Measurements from ENCODE around the gene P4HA2. TPM values are rescaled to one million over a fixed set of nuclear protein-coding genes. Genes with fewer than 3 reads are reported as not detected.

Gene P4HA2
- total and polyA plus RNA-seq, 9 donors, result 40.7 to 71.3 (median 50.5) TPM

- H3K9me3 ChIP-seq (replicated peaks; ENCODE audit: control insufficient read depth, low read depth, low read length), result peaks cover 14% of the 10 kb centered on the region
- no peaks in the 10 kb centered on the region for H3K27me3 ChIP-seq (ENCODE audit: control insufficient read depth, insufficient read depth, low read length)
- no peak for DNase-seq
- H3K4me3 ChIP-seq (ENCODE audit: low read length), result no peak overlapping the region
- H3K36me3 ChIP-seq (ENCODE audit: control insufficient read depth, insufficient read depth, low read length), result no peaks in the 10 kb centered on the region
- no peak overlapping the region for H3K27ac ChIP-seq (ENCODE audit: low read length)
- H3K4me1 ChIP-seq (ENCODE audit: control insufficient read depth, insufficient read depth, low read length), result peaks cover 1% of the 10 kb centered on the region
- WGBS (ENCODE audit: insufficient coverage), result no CpG with 5 or more reads among the region's 1 CpG
Observed at GRCh38 chr5:132245593-132245992, 17.9 kb upstream of the P4HA2 start.

GRCh38 chr5:132243366-132243977, 15.8 kb upstream of the P4HA2 start:
- no peak overlapping the region for H3K4me3 ChIP-seq (ENCODE audit: low read length)

GRCh38 chr5:132239776-132240175, 12.1 kb upstream of the P4HA2 start:
- Histone ChIP-seq H3K4me3 (ENCODE audit: low read length) (no peak overlapping the region), H3K4me1 (ENCODE audit: control insufficient read depth, insufficient read depth, low read length) (peaks cover 8% of the 10 kb centered on the region), H3K27me3 (ENCODE audit: control insufficient read depth, insufficient read depth, low read length) (no peaks in the 10 kb centered on the region), H3K9me3 (replicated peaks; ENCODE audit: control insufficient read depth, low read depth, low read length) (peaks cover 10% of the 10 kb centered on the region), H3K27ac (ENCODE audit: low read length) (no peak overlapping the region), H3K36me3 (ENCODE audit: control insufficient read depth, insufficient read depth, low read length) (no peaks in the 10 kb centered on the region)
- DNase-seq, result no peak

More at GRCh38 chr5:132243366-132243977, 15.8 kb upstream of the P4HA2 start:
- no peak for DNase-seq
- peaks cover 1% of the 10 kb centered on the region for H3K4me1 ChIP-seq (ENCODE audit: control insufficient read depth, insufficient read depth, low read length)
- WGBS (ENCODE audit: insufficient coverage), result 70% methylated on average over 1 of the region's 3 CpGs
- H3K36me3 ChIP-seq (ENCODE audit: control insufficient read depth, insufficient read depth, low read length), result no peaks in the 10 kb centered on the region
- H3K27ac ChIP-seq (ENCODE audit: low read length), result no peak overlapping the region
- H3K27me3 ChIP-seq (ENCODE audit: control insufficient read depth, insufficient read depth, low read length), result no peaks in the 10 kb centered on the region
- peaks cover 14% of the 10 kb centered on the region for H3K9me3 ChIP-seq (replicated peaks; ENCODE audit: control insufficient read depth, low read depth, low read length)

- Histone ChIP-seq H3K36me3 (ENCODE audit: control insufficient read depth, insufficient read depth, low read length) (no peaks in the 10 kb centered on the region), H3K9me3 (replicated peaks; ENCODE audit: control insufficient read depth, low read depth, low read length) (peaks cover 5% of the 10 kb centered on the region), H3K4me3 (ENCODE audit: low read length) (no peak overlapping the region), H3K27me3 (ENCODE audit: control insufficient read depth, insufficient read depth, low read length) (no peaks in the 10 kb centered on the region), H3K27ac (ENCODE audit: low read length) (no peak overlapping the region), H3K4me1 (ENCODE audit: control insufficient read depth, insufficient read depth, low read length) (peaks cover 8% of the 10 kb centered on the region)
- no CpG with 5 or more reads among the region's 1 CpG for WGBS (ENCODE audit: insufficient coverage)
- no peak for DNase-seq
Observed at GRCh38 chr5:132238901-132239500, 11.3 kb upstream of the P4HA2 start.

- Histone ChIP-seq H3K9me3 (replicated peaks; ENCODE audit: control insufficient read depth, low read depth, low read length) (no peaks in the 10 kb centered on the region), H3K36me3 (ENCODE audit: control insufficient read depth, insufficient read depth, low read length) (no peaks in the 10 kb centered on the region), H3K4me1 (ENCODE audit: control insufficient read depth, insufficient read depth, low read length) (peaks cover 8% of the 10 kb centered on the region), H3K4me3 (ENCODE audit: low read length) (no peak overlapping the region), H3K27ac (ENCODE audit: low read length) (no peak overlapping the region), H3K27me3 (ENCODE audit: control insufficient read depth, insufficient read depth, low read length) (no peaks in the 10 kb centered on the region)
- peak; percentile 69 for DNase-seq
- WGBS (ENCODE audit: insufficient coverage), result no CpG with 5 or more reads among the region's 1 CpG
Observed at GRCh38 chr5:132238169-132238744, 10.6 kb upstream of the P4HA2 start.

- Histone ChIP-seq H3K4me3 (ENCODE audit: low read length) (no peak overlapping the region), H3K36me3 (ENCODE audit: control insufficient read depth, insufficient read depth, low read length) (no peaks in the 10 kb centered on the region), H3K9me3 (replicated peaks; ENCODE audit: control insufficient read depth, low read depth, low read length) (no peaks in the 10 kb centered on the region), H3K27ac (ENCODE audit: low read length) (no peak overlapping the region), H3K27me3 (ENCODE audit: control insufficient read depth, insufficient read depth, low read length) (no peaks in the 10 kb centered on the region), H3K4me1 (ENCODE audit: control insufficient read depth, insufficient read depth, low read length) (peaks cover 8% of the 10 kb centered on the region)
- 89% methylated on average over 3 of the region's 4 CpGs for WGBS (ENCODE audit: insufficient coverage)
- no peak for DNase-seq
Observed at GRCh38 chr5:132237670-132238069, 10.0 kb upstream of the P4HA2 start.

GRCh38 chr5:132237141-132237540, 9.5 kb upstream of the P4HA2 start:
- DNase-seq, result peak; percentile 0
- Histone ChIP-seq H3K9me3 (replicated peaks; ENCODE audit: control insufficient read depth, low read depth, low read length) (no peaks in the 10 kb centered on the region), H3K27me3 (ENCODE audit: control insufficient read depth, insufficient read depth, low read length) (peaks cover 3% of the 10 kb centered on the region), H3K27ac (ENCODE audit: low read length) (no peak overlapping the region), H3K4me3 (ENCODE audit: low read length) (no peak overlapping the region), H3K36me3 (ENCODE audit: control insufficient read depth, insufficient read depth, low read length) (no peaks in the 10 kb centered on the region), H3K4me1 (ENCODE audit: control insufficient read depth, insufficient read depth, low read length) (peaks cover 8% of the 10 kb centered on the region)
- WGBS (ENCODE audit: insufficient coverage), result no CpG with 5 or more reads among the region's 1 CpG

- Histone ChIP-seq H3K36me3 (ENCODE audit: control insufficient read depth, insufficient read depth, low read length) (no peaks in the 10 kb centered on the region), H3K4me3 (ENCODE audit: low read length) (no peak overlapping the region), H3K9me3 (replicated peaks; ENCODE audit: control insufficient read depth, low read depth, low read length) (no peaks in the 10 kb centered on the region), H3K27ac (ENCODE audit: low read length) (no peak overlapping the region), H3K27me3 (ENCODE audit: control insufficient read depth, insufficient read depth, low read length) (peaks cover 3% of the 10 kb centered on the region), H3K4me1 (ENCODE audit: control insufficient read depth, insufficient read depth, low read length) (peaks cover 8% of the 10 kb centered on the region)
- DNase-seq, result peak; percentile 0
- 80% methylated on average over 1 of the region's 3 CpGs for WGBS (ENCODE audit: insufficient coverage)
Observed at GRCh38 chr5:132235340-132235739, 7.7 kb upstream of the P4HA2 start.

- no peaks in the 10 kb centered on the region for H3K9me3 ChIP-seq (replicated peaks; ENCODE audit: control insufficient read depth, low read depth, low read length)
- H3K4me1 ChIP-seq (ENCODE audit: control insufficient read depth, insufficient read depth, low read length), result peaks cover 8% of the 10 kb centered on the region
- H3K27ac ChIP-seq (ENCODE audit: low read length), result no peak overlapping the region
- peaks cover 3% of the 10 kb centered on the region for H3K27me3 ChIP-seq (ENCODE audit: control insufficient read depth, insufficient read depth, low read length)
- no peak overlapping the region for H3K4me3 ChIP-seq (ENCODE audit: low read length)
- DNase-seq, result no peak
- WGBS (ENCODE audit: insufficient coverage), result no CpG with 5 or more reads among the region's 2 CpGs
- no peaks in the 10 kb centered on the region for H3K36me3 ChIP-seq (ENCODE audit: control insufficient read depth, insufficient read depth, low read length)
Observed at GRCh38 chr5:132234684-132235062, 7.0 kb upstream of the P4HA2 start.

GRCh38 chr5:132233811-132234683, 6.4 kb upstream of the P4HA2 start:
- Histone ChIP-seq H3K27me3 (ENCODE audit: control insufficient read depth, insufficient read depth, low read length) (peaks cover 6% of the 10 kb centered on the region), H3K9me3 (replicated peaks; ENCODE audit: control insufficient read depth, low read depth, low read length) (no peaks in the 10 kb centered on the region), H3K27ac (ENCODE audit: low read length) (no peak overlapping the region), H3K4me1 (ENCODE audit: control insufficient read depth, insufficient read depth, low read length) (peaks cover 10% of the 10 kb centered on the region), H3K36me3 (ENCODE audit: control insufficient read depth, insufficient read depth, low read length) (no peaks in the 10 kb centered on the region), H3K4me3 (ENCODE audit: low read length) (no peak overlapping the region)
- peak; percentile 10 for DNase-seq
- WGBS (ENCODE audit: insufficient coverage), result 0% methylated on average over 1 of the region's 7 CpGs

All from muscle of leg (tissue), 11 donors.